GM12878 (cell line): ENCODE results near the gene TRMT1. TPM values are rescaled to one million over a fixed set of nuclear protein-coding genes. Genes with fewer than 3 reads are reported as not detected.

Experiments
- BHLHE40 ChIP-seq, 2 experiments: fragments of 450-650 bp in 1 of 2; IDR thresholded peaks; 2 replicates each; pipeline ENCODE4 v1.6.1; 2011 to 2017; ENCODE audit warnings: low read depth in 2 of 2, borderline replicate concordance in 1 of 2, improper control_type of control experiment in 1 of 2, low read length in 1 of 2, mild to moderate bottlenecking in 1 of 2
- BRCA1 ChIP-seq: IDR thresholded peaks from 2 replicates; pipeline ENCODE4 v1.6.1; 2011; ENCODE audit warnings: low read depth, low read length, improper control_type of control experiment
- CREM ChIP-seq: IDR thresholded peaks from 2 replicates; pipeline ENCODE4 v1.6.1; 2014; ENCODE audit warnings: antibody characterized with exemption, low read depth
- EP300 ChIP-seq, 2 experiments: fragments of 150-350 bp in 1 of 2; IDR thresholded peaks; 2 replicates each; pipeline ENCODE4 v1.6.1; 2011 to 2012; ENCODE audit warnings: low read depth in 2 of 2, low read length in 2 of 2, borderline replicate concordance in 1 of 2, improper control_type of control experiment in 1 of 2, inconsistent platforms in 1 of 2; ENCODE audit not compliant: control insufficient read depth in 1 of 2
- HDGF ChIP-seq: fragments of 450-650 bp; IDR thresholded peaks from 2 replicates; pipeline ENCODE4 v1.6.1; 2016; ENCODE audit warnings: antibody characterized with exemption
- IKZF1 ChIP-seq: fragments of 450-650 bp; conservative IDR thresholded peaks from 2 replicates; pipeline ENCODE4 v1.6.1; 2017; ENCODE audit warnings: antibody characterized with exemption, mild to moderate bottlenecking
- NBN ChIP-seq: fragments of 450-650 bp; IDR thresholded peaks from 2 replicates; pipeline ENCODE4 v1.6.1; 2016
- polyA plus RNA-seq, 11 experiments: library from polyadenylated mRNA; depleted of rRNA in 4 of 11; unstranded in 6 of 11; stranded (reverse) in 5 of 11; fragments of >200 nt; fragmentation: Nextera tagmentation in 4 of 11; fragmentation: Illumina TruSeq in 1 of 11; extraction: Ambion mirVana in 4 of 11; extraction: Trizol in 1 of 11; gene quantifications; 1 replicate in 1 of 11; 2 replicates in 10 of 11; pipeline versions ENCODE4 v1.2.1 to v1.2.3, GENCODE V29; 2011 to 2016; ENCODE audit warnings: inconsistent platforms in 2 of 11, missing spikeins in 2 of 11, low read depth in 1 of 11
- total RNA-seq, 4 experiments: library from RNA; depleted of rRNA in 3 of 4; stranded (reverse); fragments of >200 nt in 3 of 4; fragmentation: Illumina TruSeq in 1 of 4; extraction: Trizol in 1 of 4; gene quantifications; 2 replicates each; pipeline versions ENCODE4 v1.2.1 to v1.2.3, GENCODE V29; 2013 to 2021
- TF ChIP-seq, protein P1 (sequence below): fragments of 450-650 bp; IDR thresholded peaks from 2 replicates; pipeline ENCODE4 v1.6.1; 2016; ENCODE audit warnings: mild to moderate bottlenecking
- TF ChIP-seq, protein P2 (sequence below): IDR thresholded peaks from 2 replicates; pipeline ENCODE4 v1.6.1; 2011; ENCODE audit warnings: mild to moderate bottlenecking, low read depth, low read length, moderate library complexity; ENCODE audit not compliant: insufficient replicate concordance
- TF ChIP-seq, protein P3 (sequence below): IDR thresholded peaks from 2 replicates; pipeline ENCODE4 v1.6.1; 2012; ENCODE audit warnings: mild to moderate bottlenecking, low read depth, low read length
- TF ChIP-seq, protein P4 (sequence below): IDR thresholded peaks from 2 replicates; pipeline ENCODE4 v1.6.1; 2012; ENCODE audit warnings: low read depth, low read length, improper control_type of control experiment

Gene TRMT1
- total and polyA plus RNA-seq, 10 of the 15 experiments (the other 5 are each of a cell fraction or from before 2014, with no cell fraction given): 3.4 to 68.8 (median 34.8) TPM

DNA sequence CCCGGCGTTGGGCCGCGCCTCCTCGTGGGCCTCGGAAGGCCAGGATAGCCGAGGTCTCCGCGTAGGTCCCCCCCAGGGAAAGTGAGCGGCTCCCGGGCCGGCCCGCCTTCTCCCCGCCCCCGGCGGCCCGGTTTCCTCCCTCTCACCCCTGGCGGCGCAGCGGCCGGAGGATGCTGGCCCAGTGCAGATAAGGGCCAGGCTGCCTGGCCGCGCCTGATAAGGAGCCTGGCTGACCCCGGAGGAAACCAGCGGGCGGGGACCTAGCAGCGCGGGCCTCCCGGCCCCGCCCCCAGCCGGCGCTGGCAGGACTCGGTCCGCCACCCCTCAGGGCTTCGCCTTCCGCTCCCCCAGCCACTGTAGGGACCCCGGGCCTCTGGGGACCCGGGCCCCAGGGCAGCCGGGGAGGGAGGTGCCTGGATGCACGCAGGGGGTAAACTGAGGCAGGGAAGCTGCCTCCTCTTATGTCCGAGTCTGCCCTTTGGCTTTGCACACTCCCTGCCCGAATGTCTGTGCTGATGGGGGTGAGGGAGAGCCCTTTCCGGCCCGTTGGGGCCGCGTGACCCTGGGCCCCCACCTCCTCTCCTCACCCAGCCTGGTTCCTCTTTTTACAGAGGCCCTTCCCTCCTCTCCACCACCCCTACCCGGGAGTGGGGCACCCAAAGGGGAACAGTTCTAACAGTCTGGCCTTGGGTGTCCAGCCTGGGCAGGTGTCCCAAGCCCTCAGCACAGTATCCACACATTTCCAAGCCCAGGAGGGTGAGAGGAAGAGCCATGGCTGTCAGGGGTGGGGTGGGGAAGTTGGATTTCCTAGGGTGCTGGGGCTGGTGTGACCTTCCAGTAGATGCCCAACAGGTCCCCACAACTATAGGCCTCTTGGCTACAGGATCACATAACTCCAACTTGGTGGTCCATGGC, 13.6 kb downstream of the TRMT1 start, which contains the start of gene LYL1 (continued):
- TF ChIP-seq NBN: 0 out of 2 replicates have a peak, but pooled peaks have one; percentile 67
- peak; percentile 77; the same call in 1 of the 2 replicates for TF ChIP-seq HDGF
- TF ChIP-seq, protein P1, sequence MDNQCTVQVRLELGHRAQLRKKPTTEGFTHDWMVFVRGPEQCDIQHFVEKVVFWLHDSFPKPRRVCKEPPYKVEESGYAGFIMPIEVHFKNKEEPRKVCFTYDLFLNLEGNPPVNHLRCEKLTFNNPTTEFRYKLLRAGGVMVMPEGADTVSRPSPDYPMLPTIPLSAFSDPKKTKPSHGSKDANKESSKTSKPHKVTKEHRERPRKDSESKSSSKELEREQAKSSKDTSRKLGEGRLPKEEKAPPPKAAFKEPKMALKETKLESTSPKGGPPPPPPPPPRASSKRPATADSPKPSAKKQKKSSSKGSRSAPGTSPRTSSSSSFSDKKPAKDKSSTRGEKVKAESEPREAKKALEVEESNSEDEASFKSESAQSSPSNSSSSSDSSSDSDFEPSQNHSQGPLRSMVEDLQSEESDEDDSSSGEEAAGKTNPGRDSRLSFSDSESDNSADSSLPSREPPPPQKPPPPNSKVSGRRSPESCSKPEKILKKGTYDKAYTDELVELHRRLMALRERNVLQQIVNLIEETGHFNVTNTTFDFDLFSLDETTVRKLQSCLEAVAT: 0 out of 2 replicates have a peak, but pooled peaks have one; percentile 32
- 0 out of 2 replicates have a peak, but pooled peaks have one; percentile 24 for TF ChIP-seq CREM
- TF ChIP-seq BHLHE40 (IDR thresholded peaks at IDR 0.05; ENCODE audit: borderline replicate concordance in 1 of 2, low read depth in 2 of 2, low read length in 1 of 2): peak; percentile 63 to 77
- peak in 1 of 2 experiments; percentile 44; a peak in 1 of 4 replicates for TF ChIP-seq EP300 (IDR thresholded peaks at IDR 0.05; ENCODE audit: borderline replicate concordance in 1 of 2, control insufficient read depth in 1 of 2, low read depth in 2 of 2, low read length in 2 of 2)
- TF ChIP-seq BRCA1: no peak
- TF ChIP-seq, protein P2, sequence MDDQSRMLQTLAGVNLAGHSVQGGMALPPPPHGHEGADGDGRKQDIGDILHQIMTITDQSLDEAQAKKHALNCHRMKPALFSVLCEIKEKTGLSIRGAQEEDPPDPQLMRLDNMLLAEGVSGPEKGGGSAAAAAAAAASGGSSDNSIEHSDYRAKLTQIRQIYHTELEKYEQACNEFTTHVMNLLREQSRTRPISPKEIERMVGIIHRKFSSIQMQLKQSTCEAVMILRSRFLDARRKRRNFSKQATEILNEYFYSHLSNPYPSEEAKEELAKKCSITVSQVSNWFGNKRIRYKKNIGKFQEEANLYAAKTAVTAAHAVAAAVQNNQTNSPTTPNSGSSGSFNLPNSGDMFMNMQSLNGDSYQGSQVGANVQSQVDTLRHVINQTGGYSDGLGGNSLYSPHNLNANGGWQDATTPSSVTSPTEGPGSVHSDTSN: no peak
- peak; percentile 79 for TF ChIP-seq IKZF1
- TF ChIP-seq, protein P3, sequence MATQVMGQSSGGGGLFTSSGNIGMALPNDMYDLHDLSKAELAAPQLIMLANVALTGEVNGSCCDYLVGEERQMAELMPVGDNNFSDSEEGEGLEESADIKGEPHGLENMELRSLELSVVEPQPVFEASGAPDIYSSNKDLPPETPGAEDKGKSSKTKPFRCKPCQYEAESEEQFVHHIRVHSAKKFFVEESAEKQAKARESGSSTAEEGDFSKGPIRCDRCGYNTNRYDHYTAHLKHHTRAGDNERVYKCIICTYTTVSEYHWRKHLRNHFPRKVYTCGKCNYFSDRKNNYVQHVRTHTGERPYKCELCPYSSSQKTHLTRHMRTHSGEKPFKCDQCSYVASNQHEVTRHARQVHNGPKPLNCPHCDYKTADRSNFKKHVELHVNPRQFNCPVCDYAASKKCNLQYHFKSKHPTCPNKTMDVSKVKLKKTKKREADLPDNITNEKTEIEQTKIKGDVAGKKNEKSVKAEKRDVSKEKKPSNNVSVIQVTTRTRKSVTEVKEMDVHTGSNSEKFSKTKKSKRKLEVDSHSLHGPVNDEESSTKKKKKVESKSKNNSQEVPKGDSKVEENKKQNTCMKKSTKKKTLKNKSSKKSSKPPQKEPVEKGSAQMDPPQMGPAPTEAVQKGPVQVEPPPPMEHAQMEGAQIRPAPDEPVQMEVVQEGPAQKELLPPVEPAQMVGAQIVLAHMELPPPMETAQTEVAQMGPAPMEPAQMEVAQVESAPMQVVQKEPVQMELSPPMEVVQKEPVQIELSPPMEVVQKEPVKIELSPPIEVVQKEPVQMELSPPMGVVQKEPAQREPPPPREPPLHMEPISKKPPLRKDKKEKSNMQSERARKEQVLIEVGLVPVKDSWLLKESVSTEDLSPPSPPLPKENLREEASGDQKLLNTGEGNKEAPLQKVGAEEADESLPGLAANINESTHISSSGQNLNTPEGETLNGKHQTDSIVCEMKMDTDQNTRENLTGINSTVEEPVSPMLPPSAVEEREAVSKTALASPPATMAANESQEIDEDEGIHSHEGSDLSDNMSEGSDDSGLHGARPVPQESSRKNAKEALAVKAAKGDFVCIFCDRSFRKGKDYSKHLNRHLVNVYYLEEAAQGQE: no peak
- TF ChIP-seq, protein P4, sequence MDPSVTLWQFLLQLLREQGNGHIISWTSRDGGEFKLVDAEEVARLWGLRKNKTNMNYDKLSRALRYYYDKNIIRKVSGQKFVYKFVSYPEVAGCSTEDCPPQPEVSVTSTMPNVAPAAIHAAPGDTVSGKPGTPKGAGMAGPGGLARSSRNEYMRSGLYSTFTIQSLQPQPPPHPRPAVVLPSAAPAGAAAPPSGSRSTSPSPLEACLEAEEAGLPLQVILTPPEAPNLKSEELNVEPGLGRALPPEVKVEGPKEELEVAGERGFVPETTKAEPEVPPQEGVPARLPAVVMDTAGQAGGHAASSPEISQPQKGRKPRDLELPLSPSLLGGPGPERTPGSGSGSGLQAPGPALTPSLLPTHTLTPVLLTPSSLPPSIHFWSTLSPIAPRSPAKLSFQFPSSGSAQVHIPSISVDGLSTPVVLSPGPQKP: no peak
